ENCODE results near the gene SLCO2B1. TPM values are rescaled to one million over a fixed set of nuclear protein-coding genes. Genes with fewer than 3 reads are reported as not detected.

Gene SLCO2B1
- total RNA-seq, 4 donors from 2014 or later, result 51.5 to 151 (median 106) TPM

DNA sequence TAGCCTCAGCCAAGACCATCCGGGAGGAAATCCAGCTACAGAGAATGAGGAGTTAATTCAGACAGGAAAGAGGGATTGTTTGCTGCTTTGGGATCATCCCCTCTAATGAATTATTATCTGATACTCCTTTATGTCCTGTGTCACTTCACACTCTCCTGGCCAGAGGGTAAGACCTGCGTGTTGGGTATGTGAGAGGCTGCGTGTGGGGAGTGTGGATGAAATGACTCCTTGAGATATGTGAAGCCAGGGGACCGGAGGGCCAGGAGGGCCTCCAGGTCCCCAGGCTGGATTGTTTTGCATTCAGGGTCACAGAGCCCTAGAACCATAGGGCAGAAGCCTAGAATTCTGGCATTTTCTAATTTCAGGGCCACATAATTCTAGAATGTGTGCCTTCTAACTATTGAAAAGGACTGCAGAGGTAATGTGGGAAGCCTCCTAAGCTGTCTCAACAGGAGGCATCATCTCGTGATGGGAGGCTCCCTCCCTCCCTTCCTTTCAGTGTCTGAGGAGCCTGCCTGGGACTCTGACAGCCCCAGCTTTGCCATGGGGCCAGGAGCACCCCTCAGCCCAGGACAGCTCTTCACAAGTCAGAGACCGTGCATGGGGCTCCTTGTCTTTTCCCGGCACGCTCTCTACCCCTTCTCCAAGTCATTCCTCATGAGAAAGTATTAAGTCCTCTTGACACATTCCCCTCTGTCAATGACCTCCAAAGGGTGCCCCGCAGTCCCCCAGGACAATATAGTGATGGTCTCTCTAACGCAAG is 93.3 kb downstream of the SLCO2B1 start:
- TF ChIP-seq, protein P1, sequence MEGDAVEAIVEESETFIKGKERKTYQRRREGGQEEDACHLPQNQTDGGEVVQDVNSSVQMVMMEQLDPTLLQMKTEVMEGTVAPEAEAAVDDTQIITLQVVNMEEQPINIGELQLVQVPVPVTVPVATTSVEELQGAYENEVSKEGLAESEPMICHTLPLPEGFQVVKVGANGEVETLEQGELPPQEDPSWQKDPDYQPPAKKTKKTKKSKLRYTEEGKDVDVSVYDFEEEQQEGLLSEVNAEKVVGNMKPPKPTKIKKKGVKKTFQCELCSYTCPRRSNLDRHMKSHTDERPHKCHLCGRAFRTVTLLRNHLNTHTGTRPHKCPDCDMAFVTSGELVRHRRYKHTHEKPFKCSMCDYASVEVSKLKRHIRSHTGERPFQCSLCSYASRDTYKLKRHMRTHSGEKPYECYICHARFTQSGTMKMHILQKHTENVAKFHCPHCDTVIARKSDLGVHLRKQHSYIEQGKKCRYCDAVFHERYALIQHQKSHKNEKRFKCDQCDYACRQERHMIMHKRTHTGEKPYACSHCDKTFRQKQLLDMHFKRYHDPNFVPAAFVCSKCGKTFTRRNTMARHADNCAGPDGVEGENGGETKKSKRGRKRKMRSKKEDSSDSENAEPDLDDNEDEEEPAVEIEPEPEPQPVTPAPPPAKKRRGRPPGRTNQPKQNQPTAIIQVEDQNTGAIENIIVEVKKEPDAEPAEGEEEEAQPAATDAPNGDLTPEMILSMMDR (IDR thresholded peaks at IDR 0.05), result no peak
- DNase-seq (ENCODE audit: low spot score) (no peak), ATAC-seq (ENCODE audit: low FRiP score) (no peak)

DNA sequence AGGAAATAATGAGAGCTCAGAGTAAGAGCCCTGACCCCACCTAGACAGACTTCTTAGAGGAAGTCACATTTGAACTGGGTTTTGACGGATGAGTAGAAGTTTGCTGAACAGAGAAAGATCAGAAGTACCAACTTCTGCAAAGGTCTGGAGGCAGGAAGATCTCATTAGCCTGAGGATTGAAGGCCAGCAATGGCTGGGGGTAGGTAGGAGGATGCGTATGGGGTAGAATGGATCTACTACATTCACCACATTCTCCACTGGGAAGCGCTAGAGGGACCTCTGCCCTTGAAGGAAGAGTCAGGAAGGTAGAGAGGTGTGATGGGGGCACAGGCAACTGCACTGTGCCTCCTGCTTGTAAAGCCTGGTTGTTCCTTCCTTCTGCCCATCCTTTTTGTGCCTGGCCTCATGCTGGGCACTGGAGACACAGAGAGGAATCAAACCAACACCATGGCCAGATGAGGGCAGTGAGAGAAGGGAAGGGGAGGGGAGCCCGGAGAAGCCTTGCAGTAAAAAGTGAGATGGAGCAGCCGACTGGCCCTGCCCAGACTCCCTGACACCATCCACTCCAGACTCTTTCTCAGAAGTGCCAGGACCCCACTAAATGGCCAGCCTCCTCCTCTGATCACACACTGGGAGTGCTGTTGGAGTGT is 94.6 kb downstream of the SLCO2B1 start:
- DNase-seq (ENCODE audit: low spot score) (no peak), ATAC-seq (ENCODE audit: low FRiP score) (no peak)
- TF ChIP-seq, protein P1 (IDR thresholded peaks at IDR 0.05), result no peak

DNA sequence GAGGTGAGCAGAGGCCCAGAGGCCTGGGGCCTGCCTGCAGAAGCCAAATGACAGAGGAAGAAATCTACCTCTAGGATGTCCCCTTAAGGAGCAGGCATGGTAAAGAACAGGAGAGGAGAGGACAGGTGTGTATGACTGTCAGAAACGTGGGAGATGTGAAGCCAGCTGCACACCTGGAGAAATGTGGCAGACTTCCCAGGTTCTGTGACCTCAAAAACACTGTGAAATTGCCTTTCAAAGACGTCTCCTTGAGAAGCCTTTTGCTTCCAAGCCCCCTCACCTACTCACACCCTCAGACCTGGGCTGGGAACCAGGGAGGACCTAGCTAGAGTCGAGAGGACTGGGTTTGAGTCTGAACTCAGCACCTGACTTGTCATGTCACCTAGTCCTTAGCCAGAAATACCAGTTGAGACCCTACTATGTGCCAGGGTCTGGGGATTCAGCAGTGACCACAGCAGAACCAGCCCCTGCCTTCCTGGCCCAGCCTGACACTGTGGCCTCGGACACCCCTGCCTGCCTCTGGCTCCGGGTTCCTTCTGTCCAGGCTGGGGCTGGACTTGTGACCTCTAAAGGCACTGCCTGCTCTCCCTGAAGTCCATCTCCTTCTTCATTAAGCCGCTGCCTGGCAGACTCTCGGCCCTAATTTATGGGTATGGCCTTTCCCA is 95.2 kb downstream of the SLCO2B1 start:
- TF ChIP-seq, protein P1 (IDR thresholded peaks at IDR 0.05), result no peak
- ATAC-seq (ENCODE audit: low FRiP score) (no peak), DNase-seq (ENCODE audit: low spot score) (no peak)

DNA sequence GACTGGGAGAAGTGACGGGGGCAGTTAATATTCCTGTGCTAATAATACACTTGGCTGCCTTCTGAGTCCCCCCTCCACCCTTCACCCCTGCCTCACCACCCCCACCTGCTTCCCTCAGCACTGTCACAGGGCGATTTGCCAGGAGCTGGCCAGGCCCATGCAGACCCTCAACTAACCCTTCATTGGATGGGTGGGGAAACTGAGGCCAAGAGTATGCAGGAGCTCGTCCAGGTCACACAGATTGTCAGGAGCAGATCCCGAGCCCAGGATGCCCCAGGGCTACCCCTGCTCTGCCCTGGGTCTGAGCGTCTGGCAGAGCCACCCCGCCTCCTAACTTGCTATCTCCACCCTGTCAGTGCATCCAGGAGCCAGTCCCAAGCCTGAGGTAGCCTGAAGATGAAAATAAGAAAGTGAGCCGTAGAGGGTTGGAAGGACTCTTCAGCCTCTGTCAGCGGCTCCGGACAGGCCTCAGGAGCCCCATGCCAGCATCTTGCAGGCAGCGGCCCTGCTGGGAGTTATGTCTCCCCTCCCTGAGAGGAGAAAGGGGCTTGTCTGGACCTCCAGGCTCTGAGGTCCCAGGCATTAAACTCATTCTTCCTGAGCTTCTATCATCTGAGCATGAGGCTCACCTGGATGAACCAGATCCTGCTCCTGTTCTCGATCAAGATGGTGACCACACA is 95.9 kb downstream of the SLCO2B1 start:
- TF ChIP-seq, protein P1 (IDR thresholded peaks at IDR 0.05), result no peak
- ATAC-seq (ENCODE audit: low FRiP score) (no peak), DNase-seq (ENCODE audit: low spot score) (no peak)

DNA sequence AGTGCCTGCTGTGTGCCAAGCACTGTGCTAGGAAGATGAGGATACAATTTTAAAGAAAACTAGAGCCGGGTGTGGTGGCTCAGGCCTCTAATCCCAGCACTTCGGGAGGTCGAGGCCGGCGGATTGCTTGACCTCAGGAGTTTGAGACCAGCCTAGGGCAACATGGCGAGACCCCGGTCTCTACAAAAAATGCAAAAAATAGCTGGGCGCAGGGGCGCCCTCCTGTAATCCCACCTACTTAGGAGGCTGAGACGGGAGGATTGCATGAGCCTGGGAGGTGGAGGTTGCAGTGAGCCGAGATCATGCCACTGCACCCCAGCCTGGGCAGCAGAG is 98.0 kb downstream of the SLCO2B1 start:
- ATAC-seq (ENCODE audit: low FRiP score), result no peak
- TF ChIP-seq, protein P1 (IDR thresholded peaks at IDR 0.05), result no peak
- DNase-seq (ENCODE audit: low spot score), result no peak

DNA sequence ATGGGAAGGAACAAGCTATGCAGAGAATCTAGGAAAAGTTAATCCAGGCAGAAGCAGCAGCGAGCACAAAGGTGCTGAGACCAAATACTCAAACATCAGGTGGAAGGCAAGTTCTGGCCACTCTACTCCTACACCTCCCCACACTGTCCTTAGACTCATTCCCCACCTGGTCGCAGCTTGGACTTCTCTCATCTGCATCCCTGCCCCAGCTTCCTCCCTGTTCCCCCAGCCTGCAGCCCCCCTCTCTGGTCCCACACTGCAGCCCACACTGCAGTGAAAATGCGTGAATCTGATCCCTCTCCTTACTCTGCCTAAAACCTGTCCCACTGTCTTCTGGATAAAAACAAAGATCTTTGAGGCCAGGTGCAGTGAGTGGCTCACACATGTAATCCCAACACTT is 98.8 kb downstream of the SLCO2B1 start:
- DNase-seq (ENCODE audit: low spot score) (no peak), ATAC-seq (ENCODE audit: low FRiP score) (no peak)
- TF ChIP-seq, protein P1 (IDR thresholded peaks at IDR 0.05), result no peak
